VCaP (cell line): Measurements from ENCODE around the gene AHCYL1.
A peak's percentile ranks its signal among the peaks of the same experiment; 100 is the strongest.

ENCODE experiments used
- H3K27ac ChIP-seq: fragments of 450-650 bp; 2 replicates; pipeline ENCODE4 v1.5.1; 2017
- CTCF ChIP-seq: fragments of 450-650 bp; conservative IDR thresholded peaks from 2 replicates; pipeline ENCODE4 v1.5.1; 2017; ENCODE audit warnings: mild to moderate bottlenecking, moderate library complexity

Gene AHCYL1

GRCh38 chr1:109976762-109977161 is 7.8 kb upstream of the AHCYL1 start:
- H3K27ac ChIP-seq: no peak overlapping the region
- no peak for TF ChIP-seq CTCF

GRCh38 chr1:109977225-109977624 is 7.3 kb upstream of the AHCYL1 start:
- no peak for TF ChIP-seq CTCF
- H3K27ac ChIP-seq: no peak overlapping the region

- H3K27ac ChIP-seq: no peak overlapping the region
- TF ChIP-seq CTCF: no peak
These were observed 6.7 kb upstream of the AHCYL1 start for GRCh38 chr1:109977657-109978378.

- TF ChIP-seq CTCF: no peak
- H3K27ac ChIP-seq: no peak overlapping the region
These were observed 5.6 kb upstream of the AHCYL1 start for GRCh38 chr1:109978761-109979488.

GRCh38 chr1:109979489-109980091 is 5.0 kb upstream of the AHCYL1 start:
- H3K27ac ChIP-seq: peak overlapping the region; percentile 2; the same call in 1 of the 2 replicates
- no peak for TF ChIP-seq CTCF

GRCh38 chr1:109980324-109981003 is 4.1 kb upstream of the AHCYL1 start:
- peak; percentile 80 for TF ChIP-seq CTCF
- peak overlapping the region; percentile 2; the same call in 1 of the 2 replicates for H3K27ac ChIP-seq

- H3K27ac ChIP-seq: peak overlapping the region; percentile 2; the same call in 1 of the 2 replicates
- peak; percentile 44 for TF ChIP-seq CTCF
These were observed 3.6 kb upstream of the AHCYL1 start for GRCh38 chr1:109981004-109981335.
